Measurements from ENCODE around the gene TNFRSF13B.
"Not testable (repeated sequence)": the region's sequence is repeated elsewhere in the genome, so short reads cannot be mapped to it uniquely, and the experiment has no call there.

TNFRSF13B gene

DNA sequence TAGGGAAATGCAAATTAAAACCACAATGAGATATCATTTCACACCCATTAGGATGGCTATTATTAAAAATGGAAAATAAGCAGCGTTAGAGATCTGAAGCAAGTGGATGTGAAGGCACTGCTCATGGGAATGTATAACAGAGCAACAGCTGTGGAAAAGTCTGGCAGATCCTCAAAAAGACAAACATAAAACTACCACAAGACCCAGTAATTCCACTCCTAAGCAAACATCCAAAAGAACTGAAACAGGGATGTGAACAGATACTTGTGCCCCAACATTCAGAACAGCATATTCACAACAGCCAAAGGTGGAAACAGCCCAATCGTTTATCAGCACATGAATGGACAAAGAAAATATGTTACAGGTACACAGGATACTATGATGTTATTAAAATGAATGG is 10.9 kb downstream of the TNFRSF13B start:
- not testable (repeated sequence) for DNase-seq (ENCODE audit: low read depth, low spot score)

DNA sequence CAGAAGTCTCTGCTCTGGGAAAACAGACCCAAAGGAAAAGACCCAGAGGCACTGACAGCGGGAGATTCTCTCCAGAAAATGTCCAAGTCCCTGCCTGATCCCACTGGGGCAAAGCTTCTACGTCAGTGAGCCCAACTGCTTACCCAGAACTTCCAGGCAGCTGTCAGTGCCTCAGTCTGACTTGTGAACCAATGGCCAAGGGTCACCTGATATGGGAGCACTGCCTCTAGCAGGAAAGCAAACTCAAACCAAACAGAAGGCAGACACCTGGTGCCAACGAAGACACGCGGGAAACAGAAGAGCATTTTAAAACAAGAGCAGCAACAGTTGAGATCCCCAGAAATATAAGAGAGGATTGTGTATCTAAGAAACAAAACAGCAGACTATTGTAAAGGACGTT is 16.9 kb downstream of the TNFRSF13B start:
- not testable (repeated sequence) for DNase-seq (ENCODE audit: low read depth, low spot score)

DNA sequence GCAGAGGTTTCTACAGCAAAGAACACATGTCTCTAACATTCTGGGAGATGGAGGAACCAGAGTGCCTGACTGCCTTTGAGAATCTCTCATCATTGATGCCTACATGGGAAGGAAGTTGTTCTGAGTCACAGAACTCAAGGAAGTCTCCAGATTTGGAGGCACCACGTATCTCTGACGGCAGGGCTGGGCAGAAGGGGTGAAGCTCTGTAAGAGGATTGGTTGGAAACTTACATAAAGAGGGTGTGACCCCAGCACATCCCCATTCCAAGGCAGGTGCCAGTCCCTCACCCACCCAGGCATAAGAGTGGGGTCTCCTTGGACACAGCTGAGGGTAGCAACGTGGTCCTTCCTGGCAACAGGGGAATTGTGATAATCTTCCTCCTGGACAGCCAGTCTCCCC is 17.4 kb downstream of the TNFRSF13B start:
- no peak for DNase-seq (ENCODE audit: low read depth, low spot score)

DNA sequence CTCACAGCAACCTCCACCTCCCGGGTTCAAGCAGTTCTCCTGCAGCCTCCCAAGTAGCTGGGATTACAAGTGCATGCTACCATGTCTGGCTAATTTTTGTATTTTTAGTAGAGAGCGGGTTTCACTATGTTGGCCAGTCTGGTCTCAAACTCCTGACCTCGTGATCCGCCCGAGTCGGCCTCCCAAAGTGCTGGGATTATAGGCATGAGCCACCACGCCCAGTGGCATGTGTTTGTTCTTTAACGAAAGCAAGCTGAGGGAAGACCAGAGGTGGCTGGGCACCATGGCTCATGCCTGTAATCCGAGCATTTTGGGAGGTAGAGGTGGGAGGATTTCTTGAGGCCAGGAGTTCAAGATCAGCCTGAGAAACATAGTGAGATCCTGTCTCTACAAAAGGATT is 18.1 kb downstream of the TNFRSF13B start:
- no peak for DNase-seq (ENCODE audit: low read depth, low spot score)

DNA sequence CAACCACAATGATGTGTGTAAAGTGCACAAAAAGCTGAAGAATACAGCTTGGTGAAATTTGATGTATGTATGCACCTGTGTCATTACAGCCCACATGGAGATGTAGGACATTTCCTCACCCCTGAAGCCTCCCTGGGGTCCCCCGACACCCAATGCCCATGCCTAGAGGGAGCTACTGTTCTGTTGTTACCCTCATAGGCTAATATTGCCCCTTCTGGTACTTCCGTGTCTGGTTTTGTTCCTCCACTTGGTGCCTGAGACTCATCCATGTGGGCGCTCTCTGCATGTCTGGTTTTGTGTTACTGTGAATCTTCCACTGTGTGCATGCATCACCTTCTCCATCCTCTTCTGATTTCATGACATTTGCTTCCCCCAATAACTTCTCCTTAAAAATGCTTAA is 18.6 kb downstream of the TNFRSF13B start:
- DNase-seq (ENCODE audit: low read depth, low spot score) = no peak

DNA sequence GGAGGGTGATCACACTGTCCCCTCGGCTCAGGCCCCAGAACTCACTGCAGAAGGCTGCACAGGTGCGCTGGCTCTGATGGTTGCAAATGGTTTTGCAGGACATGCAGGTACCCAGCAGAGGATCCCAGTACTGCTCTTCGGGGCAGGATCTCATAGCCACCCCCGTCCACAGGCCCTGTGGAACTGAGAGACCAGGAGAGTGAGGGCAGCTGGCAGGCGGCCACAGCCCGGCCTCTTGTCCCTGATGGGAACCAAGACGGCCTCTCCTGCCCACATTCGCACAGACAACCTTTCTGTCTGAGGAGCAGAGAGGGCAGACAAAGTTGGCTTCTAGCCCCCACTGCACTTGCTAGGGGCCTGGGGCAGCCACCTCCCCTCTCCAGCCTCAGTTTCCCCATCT is 19.5 kb downstream of the TNFRSF13B start:
- DNase-seq (ENCODE audit: low read depth, low spot score) = no peak

DNA sequence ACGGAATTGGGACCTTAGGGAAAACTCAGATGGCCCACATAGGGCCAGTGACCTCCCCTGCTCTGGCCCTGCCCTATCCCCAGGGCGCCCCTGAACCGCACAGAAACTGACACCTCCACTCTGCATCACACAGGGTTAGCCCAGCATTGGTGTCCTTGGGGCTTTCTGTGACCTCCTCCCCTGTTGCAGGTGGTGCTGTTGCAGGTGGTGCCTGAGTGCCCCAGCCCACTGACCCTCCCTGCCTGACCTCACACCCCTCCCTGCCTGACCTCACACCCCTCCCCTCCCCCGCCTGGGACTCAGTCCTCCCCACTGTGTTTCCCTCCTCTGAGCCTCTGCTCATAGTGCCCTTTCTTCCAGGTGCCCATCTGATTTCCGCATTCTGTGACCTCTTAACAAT is 21.4 kb downstream of the TNFRSF13B start:
- no peak for DNase-seq (ENCODE audit: low read depth, low spot score)

DNA sequence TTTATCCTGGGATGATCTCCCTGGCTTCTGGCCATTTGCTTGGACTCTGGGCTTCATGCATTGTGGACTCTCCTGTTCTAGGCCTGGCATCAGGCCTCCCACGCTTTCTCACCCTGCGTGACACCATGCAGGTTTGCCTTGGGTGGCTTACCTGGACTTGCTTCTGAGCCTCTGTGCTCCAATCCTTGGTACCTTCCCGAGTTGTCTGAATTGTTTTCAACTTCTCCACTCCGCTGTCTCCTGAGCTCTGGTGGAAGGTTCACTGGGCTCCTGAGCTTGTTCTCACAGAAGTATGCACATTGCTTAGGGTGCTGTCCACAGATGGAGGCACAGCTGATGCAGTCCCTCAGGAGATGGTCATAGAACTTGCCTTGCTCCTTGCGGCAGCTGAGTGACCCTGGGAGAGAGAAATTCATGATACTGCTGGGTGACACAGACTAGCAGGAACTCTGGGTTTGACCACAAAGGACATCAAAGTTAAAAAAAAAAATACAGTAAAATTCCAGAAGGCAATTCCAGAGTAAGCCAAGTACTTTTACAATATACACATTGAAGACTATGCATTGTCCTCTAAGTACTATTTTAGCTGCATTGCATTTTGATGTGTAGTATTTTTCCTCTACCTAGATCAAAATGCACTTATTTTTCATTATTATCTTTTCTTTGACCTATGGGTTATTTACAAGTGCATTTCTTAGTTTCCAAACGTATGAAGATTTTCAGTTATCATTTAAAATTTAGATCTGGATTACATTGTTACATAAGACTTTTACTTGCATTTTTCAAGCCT is 23.1 kb downstream of the TNFRSF13B start:
- no peak for DNase-seq (ENCODE audit: low read depth, low spot score)

DNA sequence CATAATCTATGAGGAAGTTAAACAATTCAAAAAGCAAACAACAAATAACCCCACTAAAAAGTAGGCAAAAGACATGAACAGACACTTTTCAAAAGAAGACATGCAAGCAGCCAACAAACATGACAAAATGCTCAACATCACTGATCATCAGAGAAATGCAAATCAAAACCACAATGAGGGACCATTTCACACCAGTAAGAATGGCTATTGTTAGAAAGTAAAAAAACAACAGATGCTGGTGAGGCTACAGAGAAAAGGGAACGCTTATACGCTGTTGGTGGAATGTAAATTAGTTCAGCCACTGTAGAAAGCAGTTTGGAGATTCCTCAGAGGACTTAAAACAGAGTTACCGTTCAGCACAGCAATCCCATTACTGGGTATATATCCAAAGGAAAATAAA is 24.4 kb downstream of the TNFRSF13B start:
- no peak for DNase-seq (ENCODE audit: low read depth, low spot score)

DNA sequence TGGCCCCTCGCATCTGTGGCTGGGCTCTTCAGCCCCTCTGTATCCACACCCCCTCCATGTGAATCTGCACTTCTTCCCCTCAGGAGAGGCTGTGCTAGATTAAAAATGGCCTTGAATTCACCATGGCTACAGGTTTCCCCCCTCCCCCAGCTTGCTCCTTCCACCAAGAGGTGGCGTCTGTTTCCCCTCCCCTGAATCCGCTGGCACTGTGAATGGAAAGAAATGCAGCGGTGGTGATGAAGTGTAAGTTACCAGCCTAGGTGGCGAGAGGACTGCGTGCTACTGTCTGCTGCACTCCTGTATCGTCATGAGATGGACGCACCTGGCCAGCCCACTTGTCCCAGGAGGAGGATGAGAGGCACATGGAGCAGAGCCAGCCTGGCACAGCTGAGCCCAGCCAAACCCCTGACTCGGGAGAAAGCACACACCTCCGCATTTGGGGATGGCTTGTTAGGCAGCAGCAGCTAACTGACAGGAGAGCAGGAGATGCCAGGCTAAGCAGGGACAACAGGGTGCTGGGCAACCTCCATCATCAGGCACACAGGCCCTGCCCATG is 26.2 kb downstream of the TNFRSF13B start:
- peak; percentile 12 for DNase-seq (ENCODE audit: low read depth, low spot score)

DNA sequence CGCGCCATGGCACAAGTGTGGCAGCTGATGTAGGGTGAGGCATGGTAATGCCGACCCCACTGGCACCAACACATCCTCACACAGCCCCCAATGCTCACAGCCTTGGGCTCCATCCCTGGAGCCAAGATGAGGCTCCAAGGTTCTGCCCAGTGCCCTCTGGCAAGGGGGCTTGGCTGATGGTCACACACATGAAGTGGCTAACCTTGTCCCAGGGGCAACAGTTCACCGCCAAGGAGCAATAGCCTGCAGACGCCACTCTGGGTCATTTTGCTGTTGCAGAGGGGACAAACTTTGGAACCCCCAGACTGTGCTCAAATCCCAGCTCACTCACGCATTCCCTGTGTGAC is 26.8 kb downstream of the TNFRSF13B start:
- no peak for DNase-seq (ENCODE audit: low read depth, low spot score)

DNA sequence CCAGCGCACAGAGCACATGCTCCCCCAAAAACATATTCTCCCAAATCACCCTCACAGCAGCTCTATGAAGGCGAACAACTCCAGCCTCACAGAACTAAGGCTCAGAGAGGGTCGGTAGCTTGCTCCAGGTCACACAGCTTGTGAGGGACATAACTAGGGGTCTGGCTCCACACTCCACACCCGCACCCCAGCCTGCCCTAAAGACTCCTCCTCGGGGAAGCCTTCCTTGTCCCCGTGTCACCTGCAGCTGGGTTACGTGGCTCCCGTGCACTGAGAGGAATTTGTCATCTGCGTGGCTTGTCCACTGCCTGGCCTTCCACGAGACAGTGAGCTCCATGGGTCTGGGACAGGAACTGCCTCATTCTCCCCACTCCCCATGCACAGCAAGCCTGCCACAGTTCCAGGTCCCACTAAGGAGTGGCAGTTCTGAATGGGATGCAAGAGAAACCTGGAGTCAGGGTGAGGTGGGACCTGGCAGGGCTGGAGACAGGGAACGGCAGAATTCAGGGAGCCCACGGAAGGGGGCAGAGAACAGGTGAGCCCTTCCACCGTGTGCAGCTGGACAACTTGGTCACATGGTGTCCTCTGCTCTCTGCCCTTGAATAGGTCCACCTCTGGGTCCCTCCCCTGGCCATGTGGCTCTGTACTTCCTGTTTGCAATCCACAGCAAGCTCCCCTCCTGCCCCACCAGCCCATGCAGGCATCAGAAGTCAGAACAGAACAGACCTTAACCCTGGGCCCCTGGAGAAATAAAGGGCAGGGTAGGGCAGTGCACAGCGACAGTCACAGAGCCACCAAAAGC is 27.4 kb downstream of the TNFRSF13B start:
- no peak for DNase-seq (ENCODE audit: low read depth, low spot score)

DNA sequence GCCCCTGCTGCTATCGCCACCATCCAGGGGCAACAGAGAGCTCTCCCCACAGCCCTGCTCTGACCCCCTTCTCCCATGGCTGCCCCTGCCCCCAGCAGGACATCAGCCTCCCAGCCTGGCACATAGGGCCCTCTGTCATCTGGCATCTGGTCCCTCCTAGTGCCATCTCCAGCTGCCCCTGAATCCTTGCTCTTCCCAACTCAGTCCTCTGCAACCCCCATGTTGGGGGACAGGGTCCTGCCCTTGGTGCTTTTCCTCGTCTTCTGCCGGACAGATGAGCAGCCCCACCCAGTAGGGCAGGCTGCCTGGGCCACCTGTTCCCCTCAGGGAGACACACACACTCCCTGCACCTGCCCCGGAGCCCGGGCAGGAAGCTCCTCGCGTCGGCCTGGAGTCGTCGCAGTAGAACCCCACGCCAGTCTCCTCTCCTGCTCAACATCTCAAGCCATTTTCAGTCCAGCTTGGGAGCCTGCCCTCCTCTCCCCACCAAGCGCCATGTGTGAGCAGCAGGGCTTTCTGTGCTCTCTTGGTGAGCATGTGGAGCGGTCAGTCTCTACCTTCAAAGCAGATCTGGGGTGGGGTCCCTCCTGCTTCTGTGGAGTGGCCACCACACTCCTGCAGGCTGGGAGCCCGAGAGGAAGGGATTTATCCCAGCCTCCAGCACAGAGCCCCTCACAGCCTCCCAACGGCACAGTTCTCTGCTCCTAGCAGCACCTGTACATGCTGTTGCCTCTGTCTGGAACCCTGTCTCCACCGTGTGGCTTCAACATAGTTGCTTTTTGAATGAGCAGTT is 28.2 kb downstream of the TNFRSF13B start:
- no peak for DNase-seq (ENCODE audit: low read depth, low spot score)

DNA sequence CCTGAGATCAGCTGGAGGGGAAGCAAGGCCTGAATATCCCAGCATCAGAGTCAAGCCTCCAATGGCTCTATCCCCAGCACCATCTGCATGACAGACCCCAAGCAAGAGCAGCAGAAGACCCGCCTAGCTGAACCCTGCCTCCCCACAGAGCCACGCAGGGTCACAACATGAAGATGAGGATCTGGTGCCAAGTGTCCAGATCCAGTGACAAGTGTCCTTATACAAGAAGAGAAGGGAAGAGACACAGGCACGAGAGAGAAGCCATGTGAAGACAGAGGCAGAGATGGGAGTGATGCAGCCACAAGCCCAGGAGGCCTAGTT is 28.9 kb downstream of the TNFRSF13B start:
- DNase-seq (ENCODE audit: low read depth, low spot score) = no peak

DNA sequence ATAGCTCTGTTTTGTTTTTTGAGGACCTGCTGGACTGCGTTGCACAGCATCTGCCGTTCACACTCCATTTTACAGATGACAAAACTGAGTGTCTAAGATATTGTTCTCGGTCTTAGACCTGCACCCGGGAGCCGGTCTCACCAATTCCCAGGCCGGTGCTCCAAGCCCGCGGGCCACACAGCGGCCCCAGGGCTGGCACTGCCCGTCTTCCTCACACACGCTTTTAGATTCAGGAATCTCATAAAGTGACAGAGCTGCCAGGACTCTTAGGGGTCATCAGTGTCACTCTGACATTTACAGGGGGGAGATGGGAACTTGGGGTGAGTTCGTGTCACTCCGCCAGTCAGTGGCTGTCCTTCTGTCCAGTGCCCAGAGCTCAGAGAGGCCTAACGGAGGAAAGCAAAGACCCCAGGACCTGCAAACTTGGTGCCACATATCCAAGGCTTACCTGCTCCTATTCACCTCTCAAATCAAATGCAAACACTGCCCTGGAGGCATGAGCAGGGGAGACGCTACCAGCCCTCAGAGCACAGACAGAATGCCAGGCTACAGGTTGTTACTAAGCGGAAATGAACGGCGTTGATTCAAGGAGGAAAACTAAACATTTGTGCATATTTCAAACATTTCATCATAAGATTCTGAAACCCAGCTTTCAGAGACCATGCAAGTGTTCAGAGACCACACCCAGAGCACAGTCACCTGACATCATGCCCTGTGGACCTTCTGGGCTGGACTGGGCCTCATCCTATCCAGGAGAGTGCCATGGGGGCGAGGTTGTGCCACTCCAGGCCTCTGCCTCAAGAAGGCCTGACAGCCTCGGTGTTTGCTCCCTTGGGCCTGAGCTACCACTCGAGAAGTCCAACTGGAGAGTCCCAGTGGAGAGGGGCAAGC is 29.5 kb downstream of the TNFRSF13B start:
- DNase-seq (ENCODE audit: low read depth, low spot score) = no peak

DNA sequence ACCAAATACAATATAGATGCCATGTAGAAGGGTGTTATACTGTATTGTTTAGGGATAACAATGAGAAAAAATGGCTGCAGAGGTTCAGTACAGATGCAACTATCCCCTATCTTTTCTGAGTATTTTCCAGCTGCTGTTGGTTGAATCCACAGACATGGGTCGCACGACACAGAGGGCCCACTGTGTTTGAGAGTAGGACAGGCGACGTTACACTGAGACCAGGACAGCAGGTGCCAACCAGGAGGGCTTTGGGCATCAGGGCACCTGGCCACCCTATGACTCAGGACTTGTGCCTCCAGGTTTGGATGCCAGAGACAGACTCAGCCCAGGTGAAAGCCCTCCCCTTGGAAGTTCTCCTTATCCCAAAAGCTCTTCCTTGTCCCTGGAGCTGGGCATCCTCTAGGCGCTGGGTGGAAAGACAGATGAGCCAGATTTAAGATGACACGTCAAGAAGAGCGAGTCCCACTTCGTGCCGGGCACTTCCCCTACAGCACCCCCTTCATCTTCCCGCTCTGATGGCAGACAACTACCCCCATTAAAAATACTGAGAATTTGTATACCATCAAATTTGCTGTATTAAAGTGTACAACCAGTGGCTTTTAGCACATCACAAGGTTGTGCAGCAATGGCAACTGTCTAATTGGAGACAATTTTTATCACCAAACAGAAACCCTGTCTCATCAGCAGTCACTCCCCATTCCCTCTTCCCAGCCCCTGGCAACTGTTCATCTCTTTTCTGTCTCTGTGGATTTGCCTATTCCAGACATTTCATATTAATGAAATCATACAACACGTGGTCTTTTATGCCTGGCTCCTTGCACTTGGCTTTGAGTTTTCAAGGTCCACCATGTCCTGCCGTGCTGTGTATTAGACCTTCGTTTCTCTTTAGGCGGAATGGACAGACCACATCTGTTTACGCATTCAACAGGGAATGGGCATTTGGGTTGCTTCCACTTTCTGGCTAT is 30.6 kb downstream of the TNFRSF13B start:
- DNase-seq (ENCODE audit: low read depth, low spot score) = peak; percentile 10

DNA sequence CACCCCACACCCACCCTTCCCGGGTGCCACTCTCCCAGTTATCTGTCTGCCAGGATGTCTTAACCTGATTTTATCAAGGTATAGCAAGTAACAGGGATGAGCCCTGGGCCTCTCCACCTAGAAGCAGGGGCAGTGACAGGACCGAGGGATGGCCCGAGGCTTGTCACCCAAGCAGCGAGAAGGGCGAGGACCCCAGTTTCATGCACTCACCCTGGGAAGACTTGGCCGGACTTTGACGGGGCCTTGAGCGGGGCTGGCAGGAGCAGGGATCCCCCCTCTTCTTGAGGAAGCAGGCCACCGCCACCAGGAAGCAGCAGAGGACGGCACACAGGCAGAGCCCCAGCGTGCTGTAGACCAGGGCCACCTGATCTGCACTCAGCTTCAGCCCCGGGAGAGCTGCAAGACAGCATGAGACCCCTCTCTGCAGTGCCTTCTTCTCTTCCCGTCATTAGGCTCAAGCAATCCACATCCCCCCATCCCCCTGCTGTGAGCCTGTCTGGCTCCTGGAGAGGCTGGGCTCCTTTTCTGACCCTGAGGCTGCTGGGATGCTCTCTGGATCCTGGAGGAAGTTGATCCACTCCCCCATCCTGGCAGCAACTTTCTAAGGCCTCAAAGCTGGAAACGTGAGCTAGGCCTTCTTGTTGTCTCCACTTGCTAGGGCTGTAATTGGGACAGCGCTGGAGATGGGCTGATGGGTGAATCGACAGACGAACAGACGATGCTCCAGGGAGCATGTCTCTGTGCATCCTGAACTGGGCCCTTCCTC is 31.6 kb downstream of the TNFRSF13B start:
- no peak for DNase-seq (ENCODE audit: low read depth, low spot score)

DNA sequence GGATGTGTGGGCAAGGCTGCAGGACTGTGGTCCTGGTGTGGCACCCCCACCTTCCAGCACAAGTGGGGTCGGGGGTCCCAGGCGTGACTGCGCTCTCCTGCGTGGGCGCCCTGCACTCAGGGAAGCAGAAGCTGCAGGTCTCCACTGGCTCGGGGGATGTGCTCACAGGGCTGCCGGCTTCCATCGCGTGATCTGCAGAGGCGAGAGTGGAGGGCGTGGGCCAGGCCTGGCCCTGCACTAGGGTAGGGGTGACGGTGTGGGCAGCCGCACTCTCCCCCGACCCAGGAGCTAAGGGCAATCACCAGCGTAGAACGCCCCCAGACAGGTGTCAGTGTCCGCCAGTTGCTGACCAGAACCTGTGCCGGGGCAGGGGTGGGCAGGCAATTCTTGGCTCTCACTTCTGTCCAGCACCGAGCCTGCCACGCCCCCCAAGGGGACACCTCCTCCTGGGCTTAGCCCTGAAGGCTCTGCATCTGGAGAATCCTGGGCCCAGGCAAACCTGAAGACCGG is 32.3 kb downstream of the TNFRSF13B start:
- no peak for DNase-seq (ENCODE audit: low read depth, low spot score)

DNA sequence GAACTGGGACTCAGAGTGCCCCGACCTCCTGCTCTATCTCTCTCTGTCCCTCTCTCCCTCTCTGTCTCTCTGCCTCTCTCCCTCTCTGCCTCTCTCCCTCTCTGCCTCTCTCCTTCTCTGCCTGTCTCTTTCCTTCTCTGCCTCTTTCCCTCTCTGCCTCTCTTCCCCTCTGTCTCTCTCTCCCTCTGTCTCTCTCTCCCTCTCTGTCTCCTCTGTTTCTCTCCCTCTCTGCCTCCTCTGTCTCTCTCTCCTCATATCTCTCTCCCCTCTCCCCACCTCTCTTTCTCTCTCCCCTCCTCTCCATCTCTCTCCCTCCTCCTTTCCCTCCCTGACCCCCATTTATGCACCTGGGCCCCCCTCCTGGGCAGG is 32.7 kb downstream of the TNFRSF13B start:
- DNase-seq (ENCODE audit: low read depth, low spot score) = no peak

Data from astrocyte of the hippocampus (primary cell).